Measurements from ENCODE around the gene CYSRT1. TPM values are rescaled to one million over a fixed set of nuclear protein-coding genes. Genes with fewer than 3 reads are reported as not detected.
"Not testable (repeated sequence)": the region's sequence is repeated elsewhere in the genome, so short reads cannot be mapped to it uniquely, and the experiment has no call there.

CYSRT1 gene
- total RNA-seq, 1 donor from 2014 or later: 156 TPM

DNA sequence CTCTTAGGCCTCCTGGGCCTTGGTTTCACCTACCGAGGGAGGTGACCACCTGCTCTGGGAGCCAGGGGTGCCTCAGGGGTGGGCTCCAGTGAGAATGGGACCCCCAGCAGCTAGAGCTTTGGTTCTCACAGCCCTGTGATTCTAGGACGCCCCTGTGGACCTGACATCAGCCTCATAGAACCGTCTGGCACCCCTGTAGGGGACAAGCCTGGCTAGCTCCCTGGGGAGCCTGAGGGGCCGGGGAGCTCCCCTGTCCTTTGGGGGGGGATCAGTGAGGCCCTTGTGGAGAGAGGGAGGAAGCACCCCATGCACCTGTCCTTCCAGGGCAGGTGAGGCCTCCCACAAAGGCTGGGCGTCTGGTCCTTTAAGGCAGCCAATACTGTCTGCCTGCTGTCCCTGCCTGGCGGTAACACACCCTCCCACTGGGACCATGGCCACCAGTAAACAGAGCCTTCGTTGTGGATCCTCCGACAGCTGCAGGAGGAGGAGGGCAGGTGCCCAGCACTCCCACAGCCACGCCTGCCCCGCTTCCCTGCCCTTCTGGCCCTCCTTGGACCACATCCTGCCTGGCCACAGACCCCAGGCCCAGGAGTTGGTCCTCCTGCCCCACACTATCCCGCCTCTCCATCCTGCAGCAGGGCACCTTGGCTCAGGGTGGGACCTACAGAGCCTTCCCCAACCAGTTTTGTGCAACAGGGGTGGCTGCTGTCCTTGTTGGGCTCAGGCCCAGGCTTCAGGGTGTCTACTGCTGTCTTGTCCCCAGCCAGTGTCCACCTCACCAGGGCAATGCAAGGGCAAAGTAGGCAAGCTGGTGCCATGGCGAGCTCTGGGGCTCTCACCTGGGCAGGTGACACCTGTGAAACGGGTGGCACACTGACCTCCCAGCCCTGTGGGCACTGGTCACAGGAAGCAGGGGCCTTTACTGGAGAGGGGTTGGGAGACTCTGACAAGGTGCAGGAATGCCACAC, 13.1 kb downstream of the CYSRT1 start:
- ATAC-seq: no peak

DNA sequence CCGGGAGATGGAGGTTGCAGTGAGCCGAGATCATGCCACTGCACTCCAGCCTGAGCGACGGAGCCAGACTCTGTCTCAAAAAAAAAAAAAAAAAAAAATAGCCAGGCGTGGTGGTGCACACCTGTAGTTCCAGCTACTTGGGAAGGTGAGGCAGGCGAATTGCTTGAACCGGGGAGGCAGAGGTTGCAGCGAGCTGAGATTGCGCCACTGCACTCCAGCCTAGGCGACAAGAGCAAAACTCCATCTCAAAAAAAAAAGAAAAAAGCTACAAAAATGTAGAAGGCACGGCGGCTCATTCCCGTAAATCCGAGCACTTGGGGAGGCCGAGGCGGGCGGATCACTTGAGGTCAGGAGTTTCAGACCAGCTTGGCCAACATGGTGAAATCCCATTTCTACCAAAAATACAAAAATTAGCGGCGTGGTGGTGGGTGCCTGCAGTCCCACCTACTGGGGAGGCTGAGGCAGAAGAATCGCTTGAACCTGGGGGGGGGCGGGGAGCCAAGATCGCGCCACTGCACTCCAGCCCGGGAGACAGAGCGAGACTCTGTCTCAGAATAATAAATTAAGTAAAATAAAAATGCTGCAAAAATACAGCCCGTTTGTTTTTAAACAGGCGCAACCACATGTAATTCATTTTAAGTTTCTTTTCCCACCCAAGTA, 14.7 kb downstream of the CYSRT1 start:
- ATAC-seq: not testable (repeated sequence)

DNA sequence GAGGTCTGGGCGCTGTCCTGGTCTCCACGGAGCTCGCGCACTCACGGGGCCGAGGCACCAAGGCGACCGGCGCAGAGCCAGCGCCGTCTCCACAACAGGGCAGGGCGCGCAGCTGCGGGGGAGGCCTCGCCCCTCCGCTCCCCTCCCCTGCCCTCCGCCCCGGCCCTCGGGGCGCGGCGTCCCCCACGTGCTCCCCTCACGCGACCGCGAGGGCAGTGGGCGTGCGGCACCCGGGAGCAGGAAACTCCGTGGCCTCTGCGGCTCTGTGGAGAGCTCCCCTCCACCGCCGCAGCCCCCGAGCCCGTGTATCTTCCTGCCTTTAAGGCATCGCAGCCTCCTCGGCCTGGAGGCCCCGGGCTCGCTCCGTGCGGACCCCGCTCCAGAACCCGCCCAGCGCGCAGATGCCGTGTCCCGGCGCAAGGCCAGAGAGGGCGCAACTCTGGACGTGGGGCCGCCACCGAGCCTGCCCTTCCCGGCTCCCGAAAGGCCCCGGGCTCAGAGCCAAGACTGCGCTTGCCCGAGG, 15.4 kb downstream of the CYSRT1 start:
- ATAC-seq: peak; percentile 38

DNA sequence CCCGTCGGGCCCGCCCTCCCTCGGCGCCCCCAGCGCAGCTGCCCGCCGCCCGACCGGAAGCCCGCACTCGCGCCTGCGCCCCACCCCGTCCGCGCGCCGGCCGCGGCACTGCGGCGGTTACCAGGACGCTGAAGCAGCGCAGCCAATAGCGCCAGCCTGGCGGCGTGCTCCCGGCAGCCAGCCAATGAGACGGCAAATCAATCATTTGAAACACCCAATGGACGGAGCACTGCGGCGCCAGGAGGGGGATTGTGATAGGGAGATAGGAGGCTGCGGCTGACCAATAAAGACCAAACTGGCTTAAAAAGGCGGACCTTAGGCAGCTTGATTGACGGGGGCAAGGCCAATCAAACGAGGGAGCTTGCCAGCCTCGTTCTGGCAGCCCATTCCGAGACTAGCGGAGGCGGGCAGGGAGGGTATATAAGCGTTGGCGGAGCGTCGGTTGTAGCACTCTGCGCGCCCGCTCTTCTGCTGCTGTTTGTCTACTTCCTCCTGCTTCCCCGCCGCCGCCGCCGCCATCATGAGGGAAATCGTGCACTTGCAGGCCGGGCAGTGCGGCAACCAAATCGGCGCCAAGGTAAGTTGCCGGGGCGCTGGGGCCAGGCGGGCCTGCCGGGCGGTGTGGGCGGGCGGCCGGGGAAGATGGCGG, 16.0 kb downstream of the CYSRT1 start, which contains the start of gene TUBB4B:
TUBB4B (plus strand) TSS at position 447 of the 649 bp plus-strand sequence; CDS start at position 521, 74 bp downstream.
- peak; percentile 77 for ATAC-seq

DNA sequence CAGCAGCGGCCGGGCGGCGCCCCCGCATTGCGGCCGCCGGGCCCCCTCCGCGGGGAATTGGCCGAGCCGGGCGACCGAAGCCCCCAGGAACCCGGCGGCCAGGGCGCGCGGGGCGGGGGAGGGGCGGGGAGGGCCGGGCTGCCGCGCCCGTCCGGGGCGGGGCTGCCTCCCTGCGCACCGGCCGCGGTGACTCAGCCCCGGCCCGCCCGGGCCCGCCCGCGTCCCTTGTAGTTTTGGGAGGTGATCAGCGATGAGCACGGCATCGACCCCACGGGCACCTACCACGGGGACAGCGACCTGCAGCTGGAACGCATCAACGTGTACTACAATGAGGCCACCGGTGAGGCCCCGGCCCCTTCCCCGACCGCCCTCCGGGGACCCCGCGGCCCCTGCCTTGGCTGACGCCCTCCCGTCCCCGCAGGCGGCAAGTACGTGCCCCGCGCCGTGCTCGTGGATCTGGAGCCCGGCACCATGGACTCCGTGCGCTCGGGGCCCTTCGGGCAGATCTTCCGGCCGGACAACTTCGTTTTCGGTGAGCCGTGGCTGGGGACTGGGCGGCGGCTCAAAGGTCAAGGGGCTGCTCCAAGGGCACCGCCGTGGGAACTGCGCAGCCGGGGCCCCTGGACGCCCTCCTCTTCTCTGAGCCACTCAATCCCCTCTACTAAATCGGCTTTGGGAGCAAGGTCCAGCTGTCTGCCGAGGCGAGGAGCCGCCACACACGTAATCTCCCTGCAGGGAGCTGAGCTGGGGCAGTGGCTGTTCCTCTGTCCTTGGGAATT, 16.7 kb downstream of the CYSRT1 start:
- ATAC-seq: peak; percentile 35

DNA sequence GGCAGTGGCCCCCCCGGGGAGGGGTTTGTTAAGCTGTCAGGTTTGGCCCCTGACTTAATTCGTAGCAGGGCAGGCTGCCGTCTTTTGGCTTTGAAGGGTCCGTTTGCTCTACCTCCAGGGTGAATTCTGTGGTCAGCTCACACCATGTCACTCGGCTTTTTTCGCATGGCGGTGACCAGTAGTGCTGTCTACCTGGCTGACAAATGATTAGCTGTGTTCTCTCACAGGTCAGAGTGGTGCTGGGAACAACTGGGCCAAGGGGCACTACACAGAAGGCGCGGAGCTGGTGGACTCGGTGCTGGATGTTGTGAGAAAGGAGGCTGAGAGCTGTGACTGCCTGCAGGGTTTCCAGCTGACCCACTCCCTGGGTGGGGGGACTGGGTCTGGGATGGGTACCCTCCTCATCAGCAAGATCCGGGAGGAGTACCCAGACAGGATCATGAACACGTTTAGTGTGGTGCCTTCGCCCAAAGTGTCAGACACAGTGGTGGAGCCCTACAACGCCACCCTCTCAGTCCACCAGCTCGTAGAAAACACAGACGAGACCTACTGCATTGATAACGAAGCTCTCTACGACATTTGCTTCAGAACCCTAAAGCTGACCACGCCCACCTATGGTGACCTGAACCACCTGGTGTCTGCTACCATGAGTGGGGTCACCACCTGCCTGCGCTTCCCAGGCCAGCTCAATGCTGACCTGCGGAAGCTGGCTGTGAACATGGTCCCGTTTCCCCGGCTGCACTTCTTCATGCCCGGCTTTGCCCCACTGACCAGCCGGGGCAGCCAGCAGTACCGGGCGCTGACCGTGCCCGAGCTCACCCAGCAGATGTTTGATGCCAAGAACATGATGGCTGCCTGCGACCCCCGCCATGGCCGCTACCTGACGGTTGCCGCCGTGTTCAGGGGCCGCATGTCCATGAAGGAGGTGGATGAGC, 17.6 kb downstream of the CYSRT1 start:
- ATAC-seq: no peak

DNA sequence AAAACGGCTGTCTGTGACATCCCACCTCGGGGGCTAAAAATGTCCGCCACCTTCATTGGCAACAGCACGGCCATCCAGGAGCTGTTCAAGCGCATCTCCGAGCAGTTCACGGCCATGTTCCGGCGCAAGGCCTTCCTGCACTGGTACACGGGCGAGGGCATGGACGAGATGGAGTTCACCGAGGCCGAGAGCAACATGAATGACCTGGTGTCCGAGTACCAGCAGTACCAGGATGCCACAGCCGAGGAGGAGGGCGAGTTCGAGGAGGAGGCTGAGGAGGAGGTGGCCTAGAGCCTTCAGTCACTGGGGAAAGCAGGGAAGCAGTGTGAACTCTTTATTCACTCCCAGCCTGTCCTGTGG, 18.3 kb downstream of the CYSRT1 start:
- ATAC-seq: not testable (repeated sequence)

DNA sequence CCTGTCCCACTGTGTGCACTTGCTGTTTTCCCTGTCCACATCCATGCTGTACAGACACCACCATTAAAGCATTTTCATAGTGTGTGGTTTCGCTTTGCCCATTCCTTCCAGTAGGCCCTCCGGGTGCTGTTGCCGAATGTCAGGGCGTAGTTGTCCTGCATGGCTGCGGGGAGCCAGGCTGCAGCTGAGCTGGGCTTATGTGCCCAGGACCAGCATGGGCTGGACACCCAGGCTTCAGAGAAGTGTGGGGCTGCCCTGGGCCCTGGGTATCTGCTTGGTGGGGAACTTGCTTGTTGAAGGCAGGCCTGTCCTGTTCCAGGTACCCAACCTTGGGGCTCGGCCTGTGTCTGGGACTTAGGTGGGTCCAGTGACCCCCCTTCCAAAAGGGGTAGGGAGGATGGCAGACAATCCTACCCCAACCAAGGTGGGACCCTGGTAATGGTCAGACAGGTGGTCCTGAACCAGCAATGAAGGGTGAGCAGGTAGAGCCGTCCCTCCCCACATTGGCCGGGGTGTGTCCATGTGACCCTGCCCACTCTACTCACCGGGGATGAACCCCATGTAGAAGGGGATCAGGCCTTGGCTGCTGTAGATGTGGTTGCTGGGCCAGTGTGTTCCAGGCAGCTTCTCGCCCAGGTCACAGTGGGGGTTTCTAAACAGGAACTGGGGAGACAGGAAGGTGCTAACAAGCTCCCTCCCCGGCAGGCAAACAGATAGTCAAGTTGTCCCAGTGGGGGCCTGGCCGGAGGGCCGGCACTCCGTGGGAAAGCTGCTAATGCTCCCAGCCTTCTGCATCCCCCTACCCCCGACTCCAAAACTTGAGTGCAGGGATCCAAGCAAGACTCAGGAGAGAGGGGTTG, 18.9 kb downstream of the CYSRT1 start:
- no peak for ATAC-seq

DNA sequence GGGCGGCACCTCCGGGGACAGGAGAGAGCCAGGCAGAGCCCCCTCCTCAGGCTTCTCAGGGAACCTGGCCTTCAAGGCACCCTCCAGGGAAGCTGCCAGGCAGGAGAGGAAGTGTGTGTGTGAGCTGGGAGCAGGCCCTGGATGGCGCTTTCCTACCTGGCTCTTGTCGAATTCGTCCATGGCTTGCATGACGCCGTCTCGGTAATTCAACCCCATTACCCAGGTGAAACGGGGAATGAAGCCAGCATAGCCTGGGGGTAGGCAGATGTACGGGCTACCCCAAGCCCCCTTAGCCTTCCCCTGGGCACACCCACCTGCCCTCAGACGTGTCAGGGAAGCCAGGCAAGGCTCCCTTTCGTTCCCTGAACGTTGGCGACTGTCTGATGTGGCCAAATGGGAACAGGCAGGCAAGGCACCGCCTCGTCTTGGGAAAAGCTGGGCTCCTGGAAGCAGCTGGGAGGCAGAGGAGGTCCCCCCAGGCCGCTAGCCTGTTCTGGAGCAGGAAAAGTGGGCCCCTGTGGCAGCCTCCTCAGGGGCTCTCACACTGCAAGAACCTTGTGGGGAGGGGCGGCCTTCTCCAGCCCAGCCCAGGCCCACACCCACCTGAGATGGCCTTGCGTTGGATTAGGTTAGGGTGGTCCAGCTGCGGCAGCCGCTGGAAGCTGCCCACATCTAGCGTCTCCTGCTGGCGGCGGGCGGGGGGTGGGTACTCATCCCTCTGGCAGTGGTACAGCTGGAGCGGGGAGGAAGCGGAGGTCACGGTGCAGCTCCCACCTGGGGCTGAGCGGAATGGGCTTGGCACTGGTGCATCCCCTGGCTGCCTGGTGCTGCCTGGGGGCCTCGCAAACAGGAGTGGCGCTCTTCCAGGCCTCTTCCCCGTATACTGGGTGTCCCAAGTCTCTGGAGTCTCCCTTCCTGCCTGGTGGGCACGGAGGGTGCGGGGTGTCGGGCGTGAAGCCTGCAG, 19.8 kb downstream of the CYSRT1 start:
- no peak for ATAC-seq

DNA sequence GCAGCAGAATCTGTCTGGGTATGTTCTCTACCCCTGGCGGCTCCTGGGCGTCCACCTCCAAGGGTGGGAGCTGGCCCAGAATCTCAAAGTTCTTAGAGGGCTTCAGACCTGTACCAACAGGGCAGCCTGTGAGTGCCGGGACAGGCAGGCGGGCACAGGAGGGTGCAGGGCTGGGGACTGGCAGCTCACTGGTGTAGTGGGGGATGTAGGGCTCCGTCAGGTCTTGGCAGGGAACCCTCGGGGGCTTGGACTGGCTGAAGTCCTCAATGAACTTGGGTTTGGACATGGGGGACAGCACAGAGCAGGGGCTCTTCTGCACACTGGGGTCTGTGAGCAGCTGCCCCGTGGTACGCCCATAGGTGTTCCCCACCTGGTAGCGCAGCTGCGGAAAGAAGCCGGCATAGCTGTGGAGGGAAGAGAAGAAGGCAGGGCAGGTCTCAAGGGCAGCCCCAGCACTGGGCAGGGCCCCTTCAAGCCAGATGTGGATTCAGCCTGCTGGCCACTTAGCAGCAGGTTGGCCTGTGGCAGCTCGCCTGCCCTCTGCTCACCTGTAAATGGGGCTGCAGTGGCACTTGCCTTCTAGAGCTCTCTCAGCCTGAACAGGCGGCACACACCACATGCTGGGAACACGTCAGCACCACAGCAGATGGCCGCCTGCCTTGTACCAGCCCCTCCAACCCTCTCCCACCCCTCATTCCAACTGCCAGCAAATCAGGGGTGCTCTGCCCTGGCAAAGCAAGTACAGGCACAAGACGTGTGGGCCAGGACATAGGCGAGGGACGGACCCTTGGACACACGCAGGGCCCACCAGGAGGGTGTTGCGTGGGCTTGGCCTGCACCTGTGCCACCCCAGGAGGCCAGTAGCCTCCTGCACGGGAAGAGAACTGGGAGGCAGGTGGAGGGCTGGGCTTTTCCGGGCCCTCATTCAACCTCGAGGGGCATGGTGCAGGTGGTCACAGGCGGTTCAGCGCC, 20.8 kb downstream of the CYSRT1 start:
- no peak for ATAC-seq

DNA sequence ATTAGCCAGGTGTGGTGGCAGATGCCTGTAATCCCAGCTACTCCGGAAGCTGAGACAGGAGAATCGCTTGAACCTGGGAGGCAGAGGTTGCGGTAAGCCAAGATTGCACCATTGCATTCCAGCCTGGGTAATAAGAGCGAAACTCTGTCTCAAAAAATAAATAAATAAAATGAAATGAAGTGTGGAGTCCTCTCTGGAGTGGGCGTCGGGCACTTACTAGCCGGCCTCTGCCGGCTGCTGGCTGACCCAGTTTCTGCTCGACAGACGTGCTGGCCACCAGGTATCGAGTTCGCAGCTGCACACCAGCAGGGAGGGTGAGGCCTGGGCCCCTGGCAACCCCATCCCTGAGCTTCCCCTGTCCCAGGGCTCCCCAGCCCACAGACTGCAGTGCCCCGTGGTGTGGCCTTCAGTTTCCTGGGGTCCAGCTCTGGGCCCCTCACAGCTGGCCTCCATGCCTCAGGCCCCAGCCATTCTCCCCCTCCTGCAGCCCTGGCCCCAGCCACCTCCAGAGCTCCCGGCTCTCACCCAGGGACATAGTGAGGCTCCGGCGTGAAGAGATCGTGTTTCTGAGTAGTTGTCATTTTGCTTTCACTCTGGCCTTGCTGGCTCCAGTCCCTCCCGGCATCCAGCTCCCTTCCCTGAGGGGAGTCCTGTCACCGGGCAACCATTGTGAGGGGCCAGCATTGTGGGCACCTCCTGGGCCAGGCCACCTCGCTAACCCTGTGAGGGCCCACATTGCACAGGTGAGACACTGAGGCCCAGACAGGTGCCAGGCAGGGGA, 22.4 kb downstream of the CYSRT1 start:
- no peak for ATAC-seq

DNA sequence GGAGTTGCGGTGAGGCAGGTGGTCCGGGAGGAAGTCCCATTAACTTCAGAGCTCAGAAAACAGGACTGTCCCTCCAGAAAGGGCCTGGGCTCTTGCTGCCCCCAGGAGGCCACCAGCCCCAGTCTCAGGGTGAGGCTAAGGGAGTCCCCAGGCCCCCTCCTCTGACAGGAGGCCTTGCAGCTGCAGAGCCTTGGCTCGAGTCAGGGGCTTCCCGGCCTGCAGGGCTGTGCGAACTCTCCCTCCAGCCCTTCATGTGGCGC, 22.9 kb downstream of the CYSRT1 start:
- ATAC-seq: no peak

DNA sequence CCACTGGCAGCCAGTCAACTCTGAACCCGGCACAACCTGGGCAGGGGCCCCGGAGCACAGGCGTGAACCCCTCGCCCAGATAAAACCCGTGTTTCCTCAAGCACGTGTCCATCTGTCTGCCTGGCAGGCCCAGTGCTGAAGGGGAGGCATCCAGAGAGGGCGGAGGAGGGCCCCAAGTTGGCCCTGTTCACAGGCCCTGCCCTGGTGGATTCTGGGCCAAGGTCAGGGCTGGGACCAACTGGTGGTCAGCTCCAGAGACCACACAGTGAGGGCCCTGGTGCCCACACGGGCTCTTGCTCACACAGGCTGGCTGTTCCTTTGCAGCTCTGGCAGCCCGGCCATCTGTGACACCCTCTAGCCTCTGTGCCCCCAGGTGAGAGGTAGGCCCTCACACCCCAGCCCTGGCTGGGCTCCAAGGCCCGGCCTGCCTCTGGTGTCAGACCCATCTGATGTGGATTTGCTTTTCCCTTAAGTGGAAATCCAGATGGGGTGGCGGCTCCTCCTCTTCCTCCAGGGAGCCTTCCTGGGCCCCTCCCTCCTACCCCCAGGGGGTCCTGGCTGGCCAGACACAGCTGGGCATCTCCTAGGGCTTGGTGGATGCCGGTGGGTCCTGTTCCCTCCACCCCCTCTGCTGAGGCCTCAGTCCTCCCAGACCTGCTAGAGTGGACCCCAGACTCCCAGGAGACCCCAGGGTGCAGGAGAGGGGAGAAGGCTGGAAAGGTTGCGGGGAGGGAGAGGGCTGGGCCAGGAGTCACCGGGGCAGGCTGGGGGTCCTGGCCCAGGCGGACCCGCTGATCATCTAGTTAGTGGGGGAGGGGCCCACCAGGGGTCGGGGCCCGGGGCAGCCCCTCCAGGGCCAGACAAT, 25.6 kb downstream of the CYSRT1 start:
- ATAC-seq: no peak

DNA sequence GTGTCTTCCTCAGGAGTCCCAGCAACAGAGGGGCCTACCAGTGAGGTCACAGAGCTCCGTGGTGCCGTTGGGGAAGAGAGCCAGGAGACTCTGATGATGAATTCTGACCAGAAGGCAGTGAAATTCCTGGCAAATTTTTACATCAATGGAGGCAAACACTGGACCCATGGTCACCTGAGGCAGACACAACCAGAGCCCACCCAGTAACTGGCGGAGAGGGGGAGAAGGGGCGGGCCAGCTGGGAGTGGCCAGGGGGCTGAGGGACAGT, 26.2 kb downstream of the CYSRT1 start, which contains the start of gene STPG3:
STPG3 (plus strand) TSS at position 93 of the 268 bp plus-strand sequence; CDS start at position 94, 1 bp downstream.
- ATAC-seq: no peak

DNA sequence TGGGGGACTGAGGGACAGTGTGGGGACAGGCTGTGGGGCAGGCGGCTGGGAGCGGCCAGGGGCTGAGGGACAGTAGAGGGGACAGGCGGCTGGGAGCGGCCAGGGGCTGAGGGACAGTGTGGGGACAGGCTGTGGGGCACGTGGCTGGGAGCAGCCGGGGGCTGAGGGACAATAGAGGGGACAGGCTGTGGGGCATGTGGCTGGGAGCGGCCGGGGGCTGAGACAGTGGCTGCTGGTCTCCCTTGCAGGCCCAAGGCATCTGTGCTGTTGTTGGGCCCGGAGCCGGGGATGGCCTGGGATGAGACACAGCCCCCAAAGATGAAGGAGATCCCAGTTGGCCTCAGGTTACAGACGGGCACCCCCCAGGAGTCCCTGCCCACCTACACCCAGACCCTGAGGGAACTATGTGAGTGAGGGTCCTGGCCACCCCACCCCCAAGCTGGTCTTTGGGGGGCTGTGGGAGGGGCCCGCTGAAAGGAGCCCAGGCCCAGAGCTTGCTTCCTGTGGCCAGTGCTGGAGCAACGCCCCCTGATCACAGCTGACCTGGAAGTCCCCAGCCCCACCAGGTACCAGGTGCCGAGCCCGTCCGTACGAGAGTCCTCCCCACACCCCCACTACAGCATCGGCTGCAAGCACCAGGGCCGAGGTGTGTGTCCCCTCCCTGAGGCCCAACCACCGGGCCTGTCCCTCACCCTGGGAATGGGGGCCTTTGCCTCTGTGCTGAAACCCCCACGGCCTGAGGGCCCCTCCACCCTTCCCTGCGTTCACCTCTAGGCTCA, 26.7 kb downstream of the CYSRT1 start:
- ATAC-seq: no peak
